SKM-1 treated with dmso at 0.1 percent for 144 hours (cell line): Measurements from ENCODE around the gene KAT8.
A peak's percentile ranks its signal among the peaks of the same experiment; 100 is the strongest.

Source experiments
- DNase-seq: peaks from one replicate; lab custom pipeline; 2025; ENCODE audit not compliant: unreplicated experiment; lab: John Stamatoyannopoulos, UW

Gene KAT8

GRCh38 chr16:31117384-31118222, at the start of gene KAT8:
TSS of gene KAT8 (plus strand) at chr16:31117664. CDS start at chr16:31117682, 18 bp downstream.
- peak; percentile 96 for DNase-seq

GRCh38 chr16:31071861-31072260, 45.6 kb upstream of the KAT8 start:
- no peak for DNase-seq

GRCh38 chr16:31072540-31073141, 44.8 kb upstream of the KAT8 start:
- DNase-seq, result no peak

GRCh38 chr16:31073142-31073969, 44.1 kb upstream of the KAT8 start:
- DNase-seq, result peak; percentile 77

- peak; percentile 99 for DNase-seq
Measured at GRCh38 chr16:31073970-31074813, 43.3 kb upstream of the KAT8 start, which contains the start of the genes ZNF646 and ZNF668. TSS of gene ZNF646 (plus strand) at chr16:31074422. CDS start at chr16:31076325, 1,903 bp downstream. TSS of gene ZNF668 (minus strand) at chr16:31074240. CDS start at chr16:31064459, 9,781 bp downstream.

GRCh38 chr16:31074814-31075183, 42.7 kb upstream of the KAT8 start:
- DNase-seq, result no peak

GRCh38 chr16:31076319-31076718, 41.1 kb upstream of the KAT8 start:
- no peak for DNase-seq

- no peak for DNase-seq
Measured at GRCh38 chr16:31077024-31077423, 40.4 kb upstream of the KAT8 start.

GRCh38 chr16:31077592-31078396, 39.7 kb upstream of the KAT8 start:
- no peak for DNase-seq

- DNase-seq, result no peak
Measured at GRCh38 chr16:31078597-31079341, 38.7 kb upstream of the KAT8 start.

- DNase-seq, result no peak
Measured at GRCh38 chr16:31079342-31079944, 38.0 kb upstream of the KAT8 start.

- DNase-seq, result no peak
Measured at GRCh38 chr16:31080035-31080629, 37.3 kb upstream of the KAT8 start.

GRCh38 chr16:31080756-31081419, 36.6 kb upstream of the KAT8 start:
- no peak for DNase-seq

- DNase-seq, result no peak
Measured at GRCh38 chr16:31081428-31082351, 35.8 kb upstream of the KAT8 start.

GRCh38 chr16:31082368-31083045, 35.0 kb upstream of the KAT8 start:
- DNase-seq, result no peak

GRCh38 chr16:31083081-31083480, 34.4 kb upstream of the KAT8 start:
- no peak for DNase-seq
